ENCODE measurements around the gene TMEM108. TPM values are rescaled to one million over a fixed set of nuclear protein-coding genes. Genes with fewer than 3 reads are reported as not detected.

Gene TMEM108
- polyA plus RNA-seq, 1 of the 3 experiments (the other 2 are of a cell fraction) = 8.6 TPM

GRCh38 chr3:133124511-133124910, 86.3 kb downstream of the TMEM108 start (continued):
- TF ChIP-seq IRF3 (IDR thresholded peaks at IDR 0.05; ENCODE audit: low read depth, low read length) (no peak), ELF1 (IDR thresholded peaks at IDR 0.05) (no peak), TEAD4 (IDR thresholded peaks at IDR 0.05; ENCODE audit: borderline replicate concordance, insufficient read depth) (no peak), MEF2A (IDR thresholded peaks at IDR 0.05; ENCODE audit: borderline replicate concordance, low read depth) (no peak), GABPA (IDR thresholded peaks at IDR 0.05; ENCODE audit: low read depth) (no peak), MXI1 (IDR thresholded peaks at IDR 0.05; ENCODE audit: low read depth, low read length) (peak; percentile 71; the same call in 1 of the 2 replicates), YY1 (IDR thresholded peaks at IDR 0.05; ENCODE audit: low read depth) (no peak), RAD21 (IDR thresholded peaks at IDR 0.05; ENCODE audit: low read length) (peak; percentile 15; the same call in 1 of the 2 replicates), PBX3 (IDR thresholded peaks at IDR 0.05) (no peak), TCF12 (IDR thresholded peaks at IDR 0.05) (no peak), USF2 (IDR thresholded peaks at IDR 0.05; ENCODE audit: borderline replicate concordance, low read depth, low read length) (no peak), CTCF (IDR thresholded peaks at IDR 0.05) (no peak)

GRCh38 chr3:133125171-133125570, 87.0 kb downstream of the TMEM108 start:
- no peak overlapping the region for H2AFZ ChIP-seq (ENCODE audit: low read depth)
- no peaks in the 10 kb centered on the region for H3K36me3 ChIP-seq (replicated peaks in 1 of 2; ENCODE audit: control insufficient read depth in 1 of 2, insufficient read depth in 2 of 2, low read length in 1 of 2)
- H3K27me3 ChIP-seq (ENCODE audit: insufficient read depth) = no peaks in the 10 kb centered on the region
- H3K9me3 ChIP-seq = no peaks in the 10 kb centered on the region
- ChIA-PET POLR2A (no interaction called here), CTCF (interaction anchor here (0.7 to 2.6 kb wide), 9 partner anchors 11 to 394 kb away, joined by 3 to 26 read pairs (median 4); no protein-coding TSS in a partner anchor)
- peaks cover 0 to 23% of the 10 kb centered on the region in 2 experiments; a peak in 2 of 4 replicates for H3K4me1 ChIP-seq (ENCODE audit: control insufficient read depth in 1 of 2, insufficient read depth in 2 of 2, low read depth in 1 of 2, low read length in 1 of 2)
- H3K9ac ChIP-seq = no peak overlapping the region
- H3F3A ChIP-seq (replicated peaks; ENCODE audit: insufficient read depth) = no peaks in the 10 kb centered on the region
- H3K79me2 ChIP-seq (ENCODE audit: insufficient read depth) = no peaks in the 10 kb centered on the region
- H3K4me2 ChIP-seq = no peak overlapping the region
- TF ChIP-seq MXI1 (IDR thresholded peaks at IDR 0.05; ENCODE audit: low read depth, low read length) = no peak; the same call in 1 of the 2 replicates
- no peak for TF ChIP-seq PBX3 (IDR thresholded peaks at IDR 0.05)
- TF ChIP-seq IRF3 (IDR thresholded peaks at IDR 0.05; ENCODE audit: low read depth, low read length) = no peak
- TF ChIP-seq CHD2 (IDR thresholded peaks at IDR 0.05; ENCODE audit: low read length, partially characterized antibody) = no peak
- peak; percentile 30; the same call in 1 of the 2 replicates for TF ChIP-seq RAD21 (IDR thresholded peaks at IDR 0.05; ENCODE audit: low read length)
- no peak for TF ChIP-seq YY1 (IDR thresholded peaks at IDR 0.05; ENCODE audit: low read depth)
- TF ChIP-seq USF2 (IDR thresholded peaks at IDR 0.05; ENCODE audit: borderline replicate concordance, low read depth, low read length) = no peak
- TF ChIP-seq RCOR1 (IDR thresholded peaks at IDR 0.05; ENCODE audit: low read length) = no peak; the same call in 1 of the 2 replicates
- no peaks in the 10 kb centered on the region for H3K9me2 ChIP-seq
- DNase-seq = peak; percentile 30
- peak overlapping the region in 1 of 2 experiments; percentile 28; a peak in 1 of 4 replicates for H3K4me3 ChIP-seq (ENCODE audit: low read depth in 2 of 2, low read length in 1 of 2)
- H3K27ac ChIP-seq (ENCODE audit: low read depth in 2 of 2, low read length in 1 of 2) = peak overlapping the region in 1 of 2 experiments; percentile 98; a peak in 3 of 4 replicates
- WGBS (ENCODE audit: low lambda C conversion rate) = 44% methylated on average over 4 of the region's 4 CpGs
- H4K20me1 ChIP-seq (ENCODE audit: insufficient read depth) = no peaks in the 10 kb centered on the region

Data from SK-N-SH (cell line).